Stimulated activated CD4-positive, alpha-beta T cell treated with anti-CD3 and anti-CD28 coated beads, Interleukin-2, amount 100 ng/mL, for 48 hours (primary cell): Measurements from ENCODE around the gene SUZ12.
"Not testable (repeated sequence)": the region's sequence is repeated elsewhere in the genome, so short reads cannot be mapped to it uniquely, and the experiment has no call there.

ENCODE experiments used
- DNase-seq, 2 donors: peaks; one replicate each; pipeline ENCODE4 v3.0.0-alpha.2; 2020

The SUZ12 gene

DNA sequence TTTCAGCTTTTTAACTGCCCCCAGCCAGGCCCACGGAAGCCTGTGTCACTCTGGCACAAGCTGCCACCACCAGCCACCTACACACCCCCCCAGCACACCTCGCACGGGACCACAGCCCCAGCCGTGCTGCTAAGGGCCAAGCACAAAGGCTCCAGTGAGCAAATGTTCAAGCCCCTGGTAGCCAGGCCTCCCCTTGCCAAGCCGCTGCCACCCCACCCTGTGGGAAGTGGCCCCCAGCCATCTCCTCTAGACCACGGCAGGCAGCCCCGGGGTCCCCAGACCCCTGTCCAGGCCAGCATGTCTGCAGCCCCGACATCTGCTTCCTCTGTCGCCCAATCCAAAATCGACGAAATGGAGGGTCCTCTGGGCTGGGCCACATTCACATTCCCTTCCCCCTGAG, 105.5 kb downstream of the SUZ12 start:
- DNase-seq: not testable (repeated sequence)

DNA sequence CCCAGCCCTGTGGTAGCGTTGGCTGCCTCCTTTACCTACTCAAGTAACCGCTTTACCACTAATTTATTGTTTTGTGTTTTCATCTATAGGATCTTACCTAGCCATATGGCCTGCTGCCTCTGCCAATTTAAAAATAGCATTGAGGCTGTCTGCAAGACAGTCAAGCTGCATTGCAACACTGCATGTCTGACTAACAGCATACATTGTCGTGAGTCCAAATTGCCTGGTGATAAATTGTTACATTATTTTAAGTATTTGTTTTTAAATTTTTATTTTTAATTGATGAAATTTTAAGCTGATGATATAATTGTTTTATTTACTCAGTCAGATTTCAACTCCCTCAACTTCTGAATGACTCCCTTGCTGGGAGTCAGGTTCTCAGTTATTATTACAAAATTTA, 108.8 kb downstream of the SUZ12 start:
- not testable (repeated sequence) for DNase-seq

DNA sequence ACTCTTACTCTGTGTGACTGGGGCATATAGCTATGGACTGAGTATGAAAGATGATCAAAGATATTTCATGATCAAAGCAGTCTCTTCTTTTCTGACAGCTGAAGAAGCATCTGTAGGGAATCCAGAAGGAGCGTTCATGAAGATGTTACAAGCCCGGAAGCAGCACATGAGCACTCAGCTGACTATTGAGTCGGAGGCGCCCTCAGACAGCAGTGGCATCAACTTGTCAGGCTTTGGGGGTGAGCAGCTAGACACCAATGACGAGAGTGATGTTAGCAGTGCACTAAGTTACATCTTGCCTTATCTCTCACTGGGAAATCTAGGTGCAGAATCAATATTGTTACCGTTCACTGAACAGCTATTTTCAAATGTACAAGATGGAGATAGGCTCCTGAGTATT, 110.9 kb downstream of the SUZ12 start:
- DNase-seq: not testable (repeated sequence)
